ENCODE data around the gene POLR1B. TPM values are rescaled to one million over a fixed set of nuclear protein-coding genes. Genes with fewer than 3 reads are reported as not detected.
"Not testable (repeated sequence)": the region's sequence is repeated elsewhere in the genome, so short reads cannot be mapped to it uniquely, and the experiment has no call there.

Gene POLR1B
- total and polyA plus RNA-seq, 3 donors from 2014 or later: 26.9 to 59.2 (median 29.8) TPM

- TF ChIP-seq POLR2A (IDR thresholded peaks at IDR 0.05): no peak
- TF ChIP-seq CTCF (IDR thresholded peaks at IDR 0.05): no peak
- Histone ChIP-seq H3K27ac (no peak overlapping the region), H3K9me3 (no peaks in the 10 kb centered on the region), H3K4me3 (no peak overlapping the region), H3K36me3 (ENCODE audit: low read depth, missing control alignments) (no peaks in the 10 kb centered on the region), H3K4me1 (no peaks in the 10 kb centered on the region), H3K27me3 (no peaks in the 10 kb centered on the region)
- 93 to 95% methylated on average over 8 of the region's 8 CpGs for WGBS, 2 donors
- intact Hi-C loops (cut with DNase I; ENCODE audit: low total_unique reads): no loop called here
- DNase-seq: no peak
These were observed 72.8 kb downstream of the POLR1B start for GRCh38 chr2:112615051-112615450.

- H3K27ac ChIP-seq: not testable (repeated sequence)
These were observed 73.5 kb downstream of the POLR1B start for GRCh38 chr2:112615798-112616197.

GRCh38 chr2:112618383-112618782, 76.1 kb downstream of the POLR1B start:
- intact Hi-C loops (cut with DNase I; ENCODE audit: low total_unique reads): no loop called here
- H3K4me3 ChIP-seq: no peak overlapping the region
- H3K36me3 ChIP-seq (ENCODE audit: low read depth, missing control alignments): no peaks in the 10 kb centered on the region
- H3K27ac ChIP-seq: no peak overlapping the region
- no peak for DNase-seq
- H3K4me1 ChIP-seq: no peaks in the 10 kb centered on the region
- no peaks in the 10 kb centered on the region for H3K27me3 ChIP-seq
- WGBS, 2 donors: 77 to 80% methylated on average over 6 of the region's 6 CpGs
- no peak for TF ChIP-seq POLR2A (IDR thresholded peaks at IDR 0.05)
- no peak for TF ChIP-seq CTCF (IDR thresholded peaks at IDR 0.05)
- H3K9me3 ChIP-seq: no peaks in the 10 kb centered on the region

More at GRCh38 chr2:112615798-112616197, 73.5 kb downstream of the POLR1B start:
- H3K4me1 ChIP-seq; intact Hi-C loops (cut with DNase I; ENCODE audit: low total_unique reads); H3K9me3 ChIP-seq; H3K27me3 ChIP-seq; DNase-seq; H3K36me3 ChIP-seq (ENCODE audit: low read depth, missing control alignments); H3K4me3 ChIP-seq: not testable (repeated sequence)
- WGBS, 2 donors: 80 to 86% methylated on average over 2 of the region's 2 CpGs

GRCh38 chr2:112621790-112622527, 79.7 kb downstream of the POLR1B start:
- TF ChIP-seq POLR2A (IDR thresholded peaks at IDR 0.05): no peak
- Histone ChIP-seq H3K4me1 (no peaks in the 10 kb centered on the region), H3K27me3 (no peaks in the 10 kb centered on the region), H3K27ac (no peak overlapping the region), H3K4me3 (no peak overlapping the region), H3K9me3 (no peaks in the 10 kb centered on the region), H3K36me3 (ENCODE audit: low read depth, missing control alignments) (no peaks in the 10 kb centered on the region)
- WGBS, 2 donors: 87 to 90% methylated on average over 22 of the region's 22 CpGs
- intact Hi-C loops (cut with DNase I; ENCODE audit: low total_unique reads): loop anchor here (10.0 kb wide), 1 partner anchor 103 kb away; the partner anchor contains the start of gene NT5DC4
- no peak for DNase-seq

- WGBS, 2 donors: 54 to 61% methylated on average over 3 of the region's 3 CpGs
- Histone ChIP-seq H3K36me3 (ENCODE audit: low read depth, missing control alignments) (no peaks in the 10 kb centered on the region), H3K4me1 (no peaks in the 10 kb centered on the region), H3K27ac (no peak overlapping the region), H3K9me3 (no peaks in the 10 kb centered on the region), H3K4me3 (no peak overlapping the region), H3K27me3 (no peaks in the 10 kb centered on the region)
- TF ChIP-seq POLR2A (IDR thresholded peaks at IDR 0.05) (no peak), CTCF (IDR thresholded peaks at IDR 0.05) (no peak)
- intact Hi-C loops (cut with DNase I; ENCODE audit: low total_unique reads): loop anchor here (10.0 kb wide), 1 partner anchor 102 kb away; the partner anchor contains the start of gene NT5DC4
- no peak for DNase-seq
These were observed 80.2 kb downstream of the POLR1B start for GRCh38 chr2:112622528-112622849.

Measured in testis (tissue), 3 donors.